CD14-positive monocyte (primary cell): ENCODE measurements around the gene CISH. TPM values are rescaled to one million over a fixed set of nuclear protein-coding genes. Genes with fewer than 3 reads are reported as not detected.

Source experiments
- DNase-seq, 3 donors: peaks; one replicate each; pipeline ENCODE4 v3.0.0-alpha.2; 2011 to 2022
- H2AFZ ChIP-seq: 2 replicates; pipeline ENCODE4 v1.6.0; 2012; ENCODE audit warnings: mild to moderate bottlenecking, low read depth, low read length, inconsistent platforms; ENCODE audit not compliant: insufficient read depth, poor library complexity, severe bottlenecking
- H3K27ac ChIP-seq, 2 donors: 1 replicate in 1 of 2; 2 replicates in 1 of 2; pipeline ENCODE4 v1.5.1; 2012 to 2013; ENCODE audit warnings: low read length in 2 of 2, control low read depth in 1 of 2, inconsistent platforms in 1 of 2, low read depth in 1 of 2, mild to moderate bottlenecking in 1 of 2
- H3K27me3 ChIP-seq, 2 donors: one replicate each; pipeline versions ENCODE4 v1.6.0 to v1.6.1; 2011 to 2013; ENCODE audit warnings: low read length in 2 of 2; ENCODE audit not compliant: control insufficient read depth in 2 of 2, insufficient read depth in 2 of 2
- H3K36me3 ChIP-seq, 2 donors: replicated peaks in 1 of 2; 1 replicate in 1 of 2; 2 replicates in 1 of 2; pipeline versions ENCODE4 v1.5.1 to v1.6.1; 2012 to 2013; ENCODE audit warnings: low read length in 2 of 2, control low read depth in 1 of 2, inconsistent platforms in 1 of 2, mild to moderate bottlenecking in 1 of 2; ENCODE audit not compliant: insufficient read depth in 2 of 2, control insufficient read depth in 1 of 2
- H3K4me1 ChIP-seq, 2 donors: 1 replicate in 1 of 2; 2 replicates in 1 of 2; pipeline versions ENCODE4 v1.5.1 to v1.6.1; 2012 to 2013; ENCODE audit warnings: low read length in 2 of 2, control low read depth in 1 of 2, inconsistent platforms in 1 of 2, mild to moderate bottlenecking in 1 of 2, moderate library complexity in 1 of 2; ENCODE audit not compliant: insufficient read depth in 2 of 2, control insufficient read depth in 1 of 2
- H3K4me2 ChIP-seq: replicated peaks from 2 replicates; pipeline ENCODE3; 2012; ENCODE audit warnings: low read length, moderate library complexity, mild to moderate bottlenecking; ENCODE audit not compliant: poor library complexity, severe bottlenecking; ENCODE audit errors: extremely low read depth
- H3K4me3 ChIP-seq, 3 experiments: fragments of 200-600 bp in 1 of 3; sonication (generic) in 1 of 3; replicated peaks in 1 of 3; 1 replicate in 2 of 3; 2 replicates in 1 of 3; pipeline ENCODE4 v1.5.1; 2011 to 2013; ENCODE audit warnings: low read length in 3 of 3, mild to moderate bottlenecking in 3 of 3, control low read depth in 2 of 3, low read depth in 2 of 3, inconsistent platforms in 1 of 3, moderate library complexity in 1 of 3
- H3K79me2 ChIP-seq: 2 replicates; pipeline ENCODE4 v1.6.0; 2012; ENCODE audit warnings: mild to moderate bottlenecking, control low read depth, inconsistent platforms, low read length, moderate library complexity; ENCODE audit not compliant: insufficient read depth
- H3K9ac ChIP-seq: 2 replicates; pipeline ENCODE4 v1.6.0; 2017; ENCODE audit warnings: low read length, mild to moderate bottlenecking; ENCODE audit not compliant: insufficient read depth, poor library complexity, severe bottlenecking
- H3K9me3 ChIP-seq, 2 donors: replicated peaks in 1 of 2; 1 replicate in 1 of 2; 2 replicates in 1 of 2; pipeline versions ENCODE4 v1.5.1 to v1.6.1; 2012 to 2013; ENCODE audit warnings: low read length in 2 of 2, control low read depth in 1 of 2; ENCODE audit not compliant: control insufficient read depth in 1 of 2, insufficient read depth in 1 of 2
- H4K20me1 ChIP-seq: 2 replicates; pipeline ENCODE4 v1.6.0; 2012; ENCODE audit warnings: mild to moderate bottlenecking, low read length, control low read depth, moderate library complexity; ENCODE audit not compliant: insufficient read depth
- H3K27ac Mint-ChIP-seq, 7 donors: one replicate each; pipeline ENCODE4 v1.8.0; 2020; ENCODE audit warnings: mild to moderate bottlenecking in 7 of 7, mixed read lengths in 7 of 7, moderate library complexity in 6 of 7, inconsistent platforms in 2 of 7
- H3K27me3 Mint-ChIP-seq, 3 donors: one replicate each; pipeline ENCODE4 v1.8.0; 2021 to 2022; ENCODE audit warnings: low read depth in 3 of 3, mild to moderate bottlenecking in 3 of 3, mixed read lengths in 3 of 3, moderate library complexity in 3 of 3, inconsistent platforms in 1 of 3
- H3K36me3 Mint-ChIP-seq, 2 donors: one replicate each; pipeline ENCODE4 v1.8.0; 2020; ENCODE audit warnings: mixed read lengths in 2 of 2, inconsistent platforms in 1 of 2, mild to moderate bottlenecking in 1 of 2
- H3K4me1 Mint-ChIP-seq: one replicate; pipeline ENCODE4 v1.8.0; 2020; ENCODE audit warnings: mild to moderate bottlenecking, mixed read lengths
- H3K4me3 Mint-ChIP-seq, 2 donors: one replicate each; pipeline ENCODE4 v1.8.0; 2020; ENCODE audit warnings: mild to moderate bottlenecking in 2 of 2, mixed read lengths in 2 of 2, moderate library complexity in 1 of 2
- H3K9me3 Mint-ChIP-seq, 7 donors: one replicate each; pipeline ENCODE4 v1.8.0; 2020 to 2022; ENCODE audit warnings: mixed read lengths in 7 of 7, mild to moderate bottlenecking in 6 of 7, moderate library complexity in 6 of 7, inconsistent platforms in 2 of 7
- CTCF ChIP-seq: fragments of 200-600 bp; IDR thresholded peaks from one replicate; pipeline ENCODE4 v1.8.0; 2022; ENCODE audit warnings: antibody characterized with exemption, mild to moderate bottlenecking
- WGBS: methylation state at CpG from one replicate; pipeline ENCODE4 v1.1.5; 2013; ENCODE audit warnings: missing lambda C conversion rate; ENCODE audit not compliant: insufficient coverage; 5-methylcytosine and 5-hydroxymethylcytosine counted together
- intact Hi-C, 2 donors: fragments of 100-400 bp; cut with micrococcal nuclease; formaldehyde crosslinking; loops; one replicate each; pipeline versions ENCODE4 v1.15.0 to v1.15.1; 2023
- polyA plus RNA-seq, 3 donors: library from polyadenylated mRNA; depleted of rRNA in 1 of 3; unstranded in 2 of 3; stranded (reverse) in 1 of 3; fragments of 300-500 nt in 2 of 3; fragments of >200 nt in 1 of 3; fragmentation: Illumina TruSeq in 2 of 3; gene quantifications; 1 replicate in 2 of 3; 2 replicates in 1 of 3; pipeline ENCODE4 v1.2.3, GENCODE V29; 2012 to 2021

Gene CISH
- polyA plus RNA-seq, 3 donors, result 2.9 to 20.1 (median 6.2) TPM

GRCh38 chr3:50616770-50617095, 5.2 kb upstream of the CISH start:
- H3K9me3 Mint-ChIP-seq, result no peaks in the 10 kb centered on the region
- Histone ChIP-seq H3K27me3 (no peaks in the 10 kb centered on the region), H3K4me1 (peaks cover 75 to 85% of the 10 kb centered on the region in 2 donors), H3K36me3 (peaks cover 1 to 7% of the 10 kb centered on the region in 2 donors), H3K4me3 (peak overlapping the region; percentile 43 to 91 (median 88)), H2AFZ (peak overlapping the region; percentile 77), H3K79me2 (peaks cover 51% of the 10 kb centered on the region), H3K4me2 (peak overlapping the region; percentile 84), H4K20me1 (peaks cover 9% of the 10 kb centered on the region), H3K9ac (peak overlapping the region; percentile 97), H3K27ac (peak overlapping the region; percentile 82 to 89), H3K9me3 (no peaks in the 10 kb centered on the region)
- H3K4me1 Mint-ChIP-seq, result peaks cover 70% of the 10 kb centered on the region
- no peak for TF ChIP-seq CTCF
- peak; percentile 89 to 92 (median 92) for DNase-seq
- H3K27me3 Mint-ChIP-seq, result peaks cover 0 to 1% (median 0%) of the 10 kb centered on the region in 3 donors
- WGBS, result 0% methylated on average over 13 of the region's 22 CpGs
- H3K27ac Mint-ChIP-seq, result peak overlapping the region; percentile 94 to 99 (median 98)
- H3K36me3 Mint-ChIP-seq, result peaks cover 14 to 27% of the 10 kb centered on the region in 2 donors
- intact Hi-C loops, result loop anchor here in 1 of 2 donors (2.0 to 5.0 kb wide), 2 partner anchors 16 to 259 kb away; partner anchors contain the start of gene TMEM115
- peak overlapping the region; percentile 84 to 96 for H3K4me3 Mint-ChIP-seq

- H4K20me1 ChIP-seq, result peaks cover 6% of the 10 kb centered on the region
- under 1% methylated on average over 18 of the region's 24 CpGs for WGBS
- H3K4me1 ChIP-seq, result peaks cover 72 to 83% of the 10 kb centered on the region in 2 donors
- H2AFZ ChIP-seq, result peak overlapping the region; percentile 77
- H3K27ac Mint-ChIP-seq, result peak overlapping the region; percentile 94 to 99 (median 98)
- peak; percentile 76 to 82 (median 80) for DNase-seq
- peaks cover 0 to 1% (median 0%) of the 10 kb centered on the region in 3 donors for H3K27me3 Mint-ChIP-seq
- intact Hi-C loops, result loop anchor here in 1 of 2 donors (2.0 to 5.0 kb wide), 2 partner anchors 17 to 259 kb away; partner anchors contain the start of gene TMEM115
- H3K9me3 ChIP-seq, result no peaks in the 10 kb centered on the region
- H3K79me2 ChIP-seq, result peaks cover 50% of the 10 kb centered on the region
- H3K9ac ChIP-seq, result peak overlapping the region; percentile 97
- peak; percentile 98 for TF ChIP-seq CTCF
- H3K9me3 Mint-ChIP-seq, result no peaks in the 10 kb centered on the region
- H3K36me3 Mint-ChIP-seq, result peaks cover 13 to 21% of the 10 kb centered on the region in 2 donors
- H3K4me3 ChIP-seq, result peak overlapping the region; percentile 43 to 91 (median 88)
- peak overlapping the region; percentile 84 to 96 for H3K4me3 Mint-ChIP-seq
- peak overlapping the region; percentile 82 to 89 for H3K27ac ChIP-seq
- H3K36me3 ChIP-seq, result peaks cover 0 to 5% of the 10 kb centered on the region in 2 donors
- H3K27me3 ChIP-seq, result no peaks in the 10 kb centered on the region
- H3K4me1 Mint-ChIP-seq, result peaks cover 66% of the 10 kb centered on the region
- peak overlapping the region; percentile 84 for H3K4me2 ChIP-seq
Measured at GRCh38 chr3:50616003-50616769, 4.6 kb upstream of the CISH start.
